T-helper 2 cell treated with Interferon-gamma antibody and Interleukin-4, amounts not matched to agents 100 ng/mL and 5 ng/mL, for 36 hours (primary cell): ENCODE results near the gene RIPOR3. TPM values are rescaled to one million over a fixed set of nuclear protein-coding genes. Genes with fewer than 3 reads are reported as not detected.

Experiments used
- intact Hi-C: fragments of 100-400 bp; cut with micrococcal nuclease; formaldehyde crosslinking; loops from one replicate; pipeline ENCODE4 v1.15.1; 2023
- total RNA-seq: library from RNA; stranded (reverse); gene quantifications from 2 replicates; pipeline ENCODE4 v1.2.3, GENCODE V29; 2022

Gene RIPOR3
- total RNA-seq = not detected in 2 replicates

- intact Hi-C loops = no loop called here
Observed at GRCh38 chr20:50690650-50691572, at the start of gene RIPOR3. RIPOR3 (minus strand) TSS chr20:50691542; CDS start chr20:50691128, 414 bp downstream.

GRCh38 chr20:50737352-50737751 is 46.0 kb upstream of the RIPOR3 start:
- intact Hi-C loops = loop anchor here (10.0 kb wide), 1 partner anchor 353 kb away; no protein-coding TSS in a partner anchor

GRCh38 chr20:50735813-50736212 is 44.5 kb upstream of the RIPOR3 start:
- intact Hi-C loops = loop anchor here (10.0 kb wide), 1 partner anchor 351 kb away; no protein-coding TSS in a partner anchor

- intact Hi-C loops = loop anchor here (5.0 to 10.0 kb wide), 4 partner anchors 218 to 623 kb away; partner anchors contain the start of genes CEBPB and UBE2V1
Observed at GRCh38 chr20:50734730-50735679, 43.7 kb upstream of the RIPOR3 start.

GRCh38 chr20:50733644-50734349 is 42.5 kb upstream of the RIPOR3 start:
- intact Hi-C loops = loop anchor here (5.0 to 10.0 kb wide), 4 partner anchors 216 to 621 kb away; partner anchors contain the start of genes CEBPB and UBE2V1

- intact Hi-C loops = loop anchor here (1.0 to 10.0 kb wide), 7 partner anchors 62 to 620 kb away; partner anchors contain the start of genes ADNP, CEBPB, DPM1 and MOCS3
Observed at GRCh38 chr20:50731930-50732690, 40.8 kb upstream of the RIPOR3 start.

- intact Hi-C loops = loop anchor here (1.0 to 10.0 kb wide), 7 partner anchors 63 to 619 kb away; partner anchors contain the start of genes ADNP, CEBPB, DPM1 and MOCS3
Observed at GRCh38 chr20:50731055-50731929, 40.0 kb upstream of the RIPOR3 start, which contains the start of gene PARD6B. PARD6B (plus strand) TSS chr20:50731580; CDS start chr20:50731787, 207 bp downstream.

GRCh38 chr20:50730765-50731054 is 39.4 kb upstream of the RIPOR3 start:
- intact Hi-C loops = loop anchor here (1.0 to 10.0 kb wide), 7 partner anchors 64 to 618 kb away; partner anchors contain the start of genes ADNP, CEBPB, DPM1 and MOCS3

- intact Hi-C loops = loop anchor here (5.0 to 10.0 kb wide), 4 partner anchors 213 to 618 kb away; partner anchors contain the start of genes CEBPB and UBE2V1
Observed at GRCh38 chr20:50729901-50730764, 38.8 kb upstream of the RIPOR3 start.

GRCh38 chr20:50728981-50729874 is 37.9 kb upstream of the RIPOR3 start:
- intact Hi-C loops = no loop called here

- intact Hi-C loops = no loop called here
Observed at GRCh38 chr20:50728486-50728980, 37.2 kb upstream of the RIPOR3 start.

GRCh38 chr20:50727792-50728485 is 36.6 kb upstream of the RIPOR3 start:
- intact Hi-C loops = no loop called here

GRCh38 chr20:50726955-50727791 is 35.8 kb upstream of the RIPOR3 start:
- intact Hi-C loops = no loop called here

- intact Hi-C loops = no loop called here
Observed at GRCh38 chr20:50725724-50726005, 34.3 kb upstream of the RIPOR3 start.
